22Rv1 (cell line): ENCODE results near the gene TRHDE.

Experiments used
- H3K27ac ChIP-seq: fragments of 450-650 bp; 2 replicates; pipeline ENCODE4 v1.5.1; 2017
- CTCF ChIP-seq: fragments of 450-650 bp; IDR thresholded peaks from 2 replicates; pipeline ENCODE4 v1.5.1; 2017; ENCODE audit warnings: mild to moderate bottlenecking
- ZFX ChIP-seq: fragments of 450-650 bp; IDR thresholded peaks from 2 replicates; pipeline ENCODE4 v1.6.1; 2017; ENCODE audit warnings: antibody characterized with exemption, borderline replicate concordance

Gene TRHDE

DNA sequence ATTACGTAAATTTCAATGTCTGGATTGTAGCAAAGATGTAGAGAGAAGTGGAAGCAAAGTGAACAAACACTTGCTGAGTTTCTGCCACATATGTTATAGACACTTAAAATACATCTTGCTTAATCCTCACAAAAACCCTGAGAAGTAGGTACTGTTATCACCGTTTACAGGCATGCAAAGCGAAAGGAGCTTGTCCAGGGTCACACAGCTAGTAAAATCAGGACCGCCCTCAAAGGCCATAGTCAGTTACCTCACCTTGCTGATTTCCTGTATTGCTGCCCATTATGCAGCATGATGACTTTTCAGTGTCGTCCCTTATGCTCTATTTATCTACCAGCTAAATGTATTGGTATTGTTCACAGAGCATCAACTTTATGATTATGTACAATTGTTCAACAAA is 39.8 kb downstream of the TRHDE start:
- no peak for TF ChIP-seq CTCF
- no peak for TF ChIP-seq ZFX

DNA sequence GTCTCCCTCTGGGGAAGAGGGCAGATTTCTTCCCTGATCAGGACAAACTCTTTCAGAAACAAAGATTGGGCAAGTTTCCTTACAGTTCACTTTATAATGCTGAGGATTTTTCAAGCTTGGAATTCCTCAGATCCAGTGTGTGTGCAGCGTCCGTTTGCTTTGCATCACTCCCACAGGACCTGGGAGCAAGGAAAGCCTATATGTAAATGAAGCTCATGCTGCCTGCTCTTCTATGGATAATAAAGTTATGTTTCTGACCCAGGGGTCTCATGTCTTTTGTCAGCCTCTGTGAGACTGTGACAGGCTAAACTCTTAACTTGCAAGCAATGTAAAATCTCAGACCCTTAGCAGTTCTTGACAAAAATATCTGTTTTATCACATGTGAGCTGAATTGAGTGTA is 41.6 kb downstream of the TRHDE start:
- H3K27ac ChIP-seq, result no peak overlapping the region
- no peak for TF ChIP-seq ZFX
- TF ChIP-seq CTCF, result no peak

More for the DNA sequence above, 39.8 kb downstream of the TRHDE start:
- no peak overlapping the region for H3K27ac ChIP-seq

- H3K27ac ChIP-seq, result no peak overlapping the region
- no peak for TF ChIP-seq ZFX
- TF ChIP-seq CTCF, result no peak
Observed at GRCh38 chr12:72315858-72316257, 43.7 kb downstream of the TRHDE start.

GRCh38 chr12:72318341-72318740 is 46.2 kb downstream of the TRHDE start:
- H3K27ac ChIP-seq, result no peak overlapping the region
- no peak for TF ChIP-seq CTCF
- TF ChIP-seq ZFX, result no peak

GRCh38 chr12:72323881-72324280 is 51.7 kb downstream of the TRHDE start:
- H3K27ac ChIP-seq, result no peak overlapping the region
- no peak for TF ChIP-seq ZFX
- no peak for TF ChIP-seq CTCF

DNA sequence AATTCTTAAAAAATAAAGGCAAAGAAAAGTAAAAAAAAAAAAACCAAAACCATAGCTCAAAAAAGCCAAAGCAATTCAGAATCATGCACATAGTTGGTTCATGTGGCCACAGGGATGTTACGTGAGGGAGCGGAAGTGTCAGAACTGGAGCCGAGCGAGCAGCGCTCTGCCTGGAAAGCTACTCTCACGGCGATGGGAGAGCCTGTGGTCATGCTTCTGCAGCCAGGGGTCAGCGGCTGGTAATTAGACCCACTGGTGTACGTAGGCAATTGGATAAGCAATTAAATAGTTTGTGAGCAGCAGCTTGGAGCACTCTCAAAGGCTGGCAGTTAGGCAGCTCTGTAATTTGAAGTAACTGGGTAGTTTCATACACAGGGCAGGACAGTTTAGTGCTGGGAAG is 58.1 kb downstream of the TRHDE start:
- TF ChIP-seq ZFX (no peak), CTCF (no peak)
- no peak overlapping the region for H3K27ac ChIP-seq

- H3K27ac ChIP-seq, result no peak overlapping the region
Observed at GRCh38 chr12:72330784-72331183, 58.6 kb downstream of the TRHDE start.

More at GRCh38 chr12:72330784-72331183, 58.6 kb downstream of the TRHDE start:
- TF ChIP-seq ZFX (no peak), CTCF (no peak)
